Measurements from ENCODE around the gene XG.

Gene XG

DNA sequence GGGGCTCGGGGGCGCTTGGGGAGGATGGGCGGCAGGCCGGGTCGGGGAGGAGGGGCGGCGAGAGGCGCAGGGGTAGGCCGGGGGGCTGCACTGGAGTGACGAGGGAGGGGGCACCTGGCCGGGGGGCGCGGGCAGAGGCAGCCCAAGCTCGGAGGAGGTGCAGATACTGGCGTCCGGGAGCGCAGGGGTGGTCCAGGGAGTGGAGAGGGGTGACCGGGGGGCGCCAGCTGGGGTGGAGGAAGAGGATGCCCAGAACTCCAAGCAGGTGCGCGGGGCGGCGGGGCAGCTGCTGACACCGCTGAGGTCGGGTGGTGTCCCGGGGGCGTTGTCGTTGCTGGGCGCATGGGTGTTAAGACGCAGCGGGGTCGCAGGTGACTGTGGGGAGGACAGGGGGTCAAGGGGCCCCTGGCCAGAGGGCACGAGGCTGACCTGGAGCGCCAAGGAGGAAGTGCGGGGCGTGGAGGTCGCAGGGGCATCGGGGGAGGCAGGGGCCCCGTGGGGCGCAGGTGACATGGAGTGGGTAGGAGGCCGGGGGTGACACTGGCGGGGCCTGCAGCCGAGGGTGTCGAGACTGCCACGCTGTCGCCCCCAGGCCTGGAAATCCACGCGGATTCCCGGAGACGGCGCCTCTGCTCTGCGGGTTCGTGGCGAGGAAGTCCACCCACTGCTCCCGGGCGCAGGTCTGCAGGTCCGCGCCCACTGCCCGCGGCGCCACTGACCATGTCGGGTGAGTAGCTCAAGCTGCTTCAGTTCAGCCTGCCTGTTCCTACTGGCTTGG is 77.8 kb downstream of the XG start:
- no peak for TF ChIP-seq MYC (IDR thresholded peaks at IDR 0.05; ENCODE audit: low read depth, low read length)
- TF ChIP-seq, protein P1, sequence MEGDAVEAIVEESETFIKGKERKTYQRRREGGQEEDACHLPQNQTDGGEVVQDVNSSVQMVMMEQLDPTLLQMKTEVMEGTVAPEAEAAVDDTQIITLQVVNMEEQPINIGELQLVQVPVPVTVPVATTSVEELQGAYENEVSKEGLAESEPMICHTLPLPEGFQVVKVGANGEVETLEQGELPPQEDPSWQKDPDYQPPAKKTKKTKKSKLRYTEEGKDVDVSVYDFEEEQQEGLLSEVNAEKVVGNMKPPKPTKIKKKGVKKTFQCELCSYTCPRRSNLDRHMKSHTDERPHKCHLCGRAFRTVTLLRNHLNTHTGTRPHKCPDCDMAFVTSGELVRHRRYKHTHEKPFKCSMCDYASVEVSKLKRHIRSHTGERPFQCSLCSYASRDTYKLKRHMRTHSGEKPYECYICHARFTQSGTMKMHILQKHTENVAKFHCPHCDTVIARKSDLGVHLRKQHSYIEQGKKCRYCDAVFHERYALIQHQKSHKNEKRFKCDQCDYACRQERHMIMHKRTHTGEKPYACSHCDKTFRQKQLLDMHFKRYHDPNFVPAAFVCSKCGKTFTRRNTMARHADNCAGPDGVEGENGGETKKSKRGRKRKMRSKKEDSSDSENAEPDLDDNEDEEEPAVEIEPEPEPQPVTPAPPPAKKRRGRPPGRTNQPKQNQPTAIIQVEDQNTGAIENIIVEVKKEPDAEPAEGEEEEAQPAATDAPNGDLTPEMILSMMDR (IDR thresholded peaks at IDR 0.05; ENCODE audit: low read depth, low read length), result no peak
- TF ChIP-seq, protein P2, sequence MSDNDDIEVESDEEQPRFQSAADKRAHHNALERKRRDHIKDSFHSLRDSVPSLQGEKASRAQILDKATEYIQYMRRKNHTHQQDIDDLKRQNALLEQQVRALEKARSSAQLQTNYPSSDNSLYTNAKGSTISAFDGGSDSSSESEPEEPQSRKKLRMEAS (IDR thresholded peaks at IDR 0.05; ENCODE audit: low read depth, low read length), result no peak
- TF ChIP-seq POLR2A (IDR thresholded peaks at IDR 0.05; ENCODE audit: extremely low read depth, insufficient read length), result no peak
- no peak for DNase-seq (ENCODE audit: low read depth)
- no peak overlapping the region for H3K4me3 ChIP-seq (ENCODE audit: low read depth, low read length)

DNA sequence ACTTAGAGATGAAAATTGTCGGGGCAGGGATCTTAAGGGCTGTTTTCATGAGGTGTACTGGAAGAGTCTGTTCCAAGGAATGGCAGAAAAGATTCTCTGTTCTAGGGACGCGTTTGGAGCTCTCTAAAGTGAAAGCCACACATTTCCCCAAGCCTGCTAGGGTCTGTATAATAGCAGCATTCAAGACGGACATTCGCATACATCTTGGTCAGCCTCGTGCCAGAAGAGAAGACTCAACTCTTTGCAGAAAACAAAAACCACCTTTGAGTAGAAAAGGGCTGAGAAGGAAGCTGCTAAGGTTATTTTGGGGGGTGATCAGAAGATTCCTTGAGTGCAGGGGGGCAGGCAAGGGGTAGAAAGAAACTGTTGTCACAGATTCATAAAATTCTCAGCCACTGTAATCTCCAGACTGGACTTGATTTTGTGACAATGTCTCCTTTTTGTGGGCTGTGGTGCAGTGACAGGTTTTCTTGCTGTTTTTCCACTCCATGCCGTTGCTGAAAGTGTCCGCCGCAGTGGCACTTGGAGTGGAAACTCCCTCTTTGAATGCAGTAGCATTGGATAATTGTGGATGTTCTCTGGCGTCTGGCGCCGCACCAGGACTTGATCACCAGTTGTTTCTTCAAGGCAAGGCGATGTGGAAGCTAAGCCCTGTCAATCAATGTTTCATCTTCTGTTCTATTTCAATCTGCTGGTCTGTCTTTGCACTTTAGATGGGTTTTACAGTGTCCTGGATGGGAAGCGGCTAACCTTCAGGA is 79.8 kb downstream of the XG start:
- no peak for TF ChIP-seq MYC (IDR thresholded peaks at IDR 0.05; ENCODE audit: low read depth, low read length)
- TF ChIP-seq, protein P2 (IDR thresholded peaks at IDR 0.05; ENCODE audit: low read depth, low read length), result no peak
- TF ChIP-seq POLR2A (IDR thresholded peaks at IDR 0.05; ENCODE audit: extremely low read depth, insufficient read length), result no peak
- no peak for DNase-seq (ENCODE audit: low read depth)
- H3K4me3 ChIP-seq (ENCODE audit: low read depth, low read length), result no peak overlapping the region

DNA sequence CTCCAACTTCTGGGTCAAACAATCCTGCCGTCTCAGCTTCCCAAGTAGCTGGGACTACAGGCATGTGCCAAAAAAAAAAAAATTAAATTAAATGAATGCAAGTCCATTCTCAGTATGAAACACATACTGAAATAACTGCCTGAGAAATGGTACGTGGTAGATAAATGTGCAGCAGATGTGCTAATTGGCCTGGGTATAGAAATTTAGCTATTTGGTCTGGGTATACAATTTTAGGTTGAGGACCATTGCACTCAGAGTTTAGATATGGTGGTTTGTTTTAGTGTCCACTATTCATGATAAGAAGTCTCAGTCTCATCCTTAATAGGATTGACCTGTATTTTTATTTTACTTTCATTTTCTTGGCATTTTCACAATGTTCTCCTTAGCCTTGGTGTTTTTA is 86.1 kb downstream of the XG start:
- no peak for DNase-seq (ENCODE audit: low read depth)
- no peak overlapping the region for H3K4me3 ChIP-seq (ENCODE audit: low read depth, low read length)
- no peak for TF ChIP-seq POLR2A (IDR thresholded peaks at IDR 0.05; ENCODE audit: extremely low read depth, insufficient read length)
- no peak for TF ChIP-seq MYC (IDR thresholded peaks at IDR 0.05; ENCODE audit: low read depth, low read length)

DNA sequence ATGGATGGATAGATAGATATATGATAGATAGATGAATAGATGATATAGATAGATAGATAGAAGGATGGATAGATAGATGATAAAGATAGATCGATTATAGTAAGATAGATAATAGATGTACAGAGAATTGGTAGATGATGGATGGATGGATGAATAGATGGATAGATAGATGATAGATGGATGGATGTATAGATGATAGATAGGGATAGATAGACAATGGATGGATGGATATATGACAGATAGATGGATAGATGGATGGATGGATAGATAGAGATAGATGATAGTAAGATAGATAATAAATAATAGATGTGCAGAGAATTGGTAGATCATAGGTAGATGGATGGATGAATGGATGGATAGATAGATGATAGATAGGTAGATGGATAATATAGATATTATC is 89.1 kb downstream of the XG start:
- DNase-seq (ENCODE audit: low read depth), result no peak
- TF ChIP-seq, protein P2 (IDR thresholded peaks at IDR 0.05; ENCODE audit: low read depth, low read length), result no peak
- TF ChIP-seq POLR2A (IDR thresholded peaks at IDR 0.05; ENCODE audit: extremely low read depth, insufficient read length) (no peak), MYC (IDR thresholded peaks at IDR 0.05; ENCODE audit: low read depth, low read length) (no peak)
- TF ChIP-seq, protein P1 (IDR thresholded peaks at IDR 0.05; ENCODE audit: low read depth, low read length), result no peak
- H3K4me3 ChIP-seq (ENCODE audit: low read depth, low read length), result no peak overlapping the region

DNA sequence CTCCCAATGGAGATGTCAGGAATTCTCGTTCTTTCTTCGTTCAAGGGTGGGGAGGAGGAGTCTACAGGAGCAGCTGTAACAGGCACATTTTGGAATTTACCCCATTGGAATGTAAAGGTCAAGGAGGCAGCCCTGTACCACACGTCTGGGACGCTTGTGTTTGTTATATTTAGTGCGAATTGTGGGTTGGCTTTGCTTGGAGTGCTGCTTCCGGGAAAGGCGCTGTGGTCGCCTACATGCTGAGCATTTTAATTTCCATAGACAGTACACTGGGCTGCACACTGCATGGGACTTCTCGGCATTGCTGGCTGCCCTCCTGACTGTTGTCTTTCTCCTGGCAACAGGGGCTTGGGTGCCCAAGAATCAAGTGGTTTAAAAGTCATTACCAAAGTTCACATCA is 89.7 kb downstream of the XG start:
- TF ChIP-seq, protein P2 (IDR thresholded peaks at IDR 0.05; ENCODE audit: low read depth, low read length), result no peak
- no peak for TF ChIP-seq POLR2A (IDR thresholded peaks at IDR 0.05; ENCODE audit: extremely low read depth, insufficient read length)
- TF ChIP-seq MYC (IDR thresholded peaks at IDR 0.05; ENCODE audit: low read depth, low read length), result no peak
- TF ChIP-seq, protein P1 (IDR thresholded peaks at IDR 0.05; ENCODE audit: low read depth, low read length), result no peak
- H3K4me3 ChIP-seq (ENCODE audit: low read depth, low read length), result no peak overlapping the region
- no peak for DNase-seq (ENCODE audit: low read depth)

DNA sequence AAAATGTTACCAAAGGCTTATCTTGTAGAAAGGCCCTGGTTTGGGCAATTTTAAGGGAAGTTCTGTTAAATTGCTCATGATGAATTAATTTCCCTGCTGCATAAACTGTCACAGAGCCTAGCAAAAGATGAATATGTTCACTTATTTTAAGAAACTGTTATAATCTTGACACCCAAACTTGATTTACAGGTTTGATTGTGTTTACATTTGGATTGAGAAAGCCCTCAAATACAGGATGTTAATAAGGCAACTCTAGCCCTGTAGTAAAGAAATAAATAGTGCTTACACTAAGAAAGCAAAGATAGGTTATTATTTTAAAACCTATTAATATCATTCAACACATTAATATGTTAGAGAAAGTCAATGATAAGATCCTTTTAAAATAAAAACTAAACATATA is 95.2 kb downstream of the XG start:
- H3K4me3 ChIP-seq (ENCODE audit: low read depth, low read length), result no peak overlapping the region
- no peak for DNase-seq (ENCODE audit: low read depth)
- TF ChIP-seq MYC (IDR thresholded peaks at IDR 0.05; ENCODE audit: low read depth, low read length) (no peak), POLR2A (IDR thresholded peaks at IDR 0.05; ENCODE audit: extremely low read depth, insufficient read length) (no peak)
- TF ChIP-seq, protein P2 (IDR thresholded peaks at IDR 0.05; ENCODE audit: low read depth, low read length), result no peak
- TF ChIP-seq, protein P1 (IDR thresholded peaks at IDR 0.05; ENCODE audit: low read depth, low read length), result no peak
